ENCODE results near the gene UBE2Q1. TPM values are rescaled to one million over a fixed set of nuclear protein-coding genes. Genes with fewer than 3 reads are reported as not detected.

The UBE2Q1 gene
- total and polyA plus RNA-seq, 2 of the 4 experiments (the other 2 are of a cell fraction) = 20.6 to 24.7 TPM

GRCh38 chr1:154607106-154607608 lies 48.7 kb upstream of the UBE2Q1 start:
- H4K20me1 ChIP-seq (ENCODE audit: insufficient read depth, low read length) = peaks cover 60% of the 10 kb centered on the region

More at GRCh38 chr1:154607106-154607608, 48.7 kb upstream of the UBE2Q1 start:
- peaks cover 46 to 80% of the 10 kb centered on the region in 2 experiments for H3K79me1 ChIP-seq (ENCODE audit: low read depth in 1 of 2, low read length in 2 of 2)
- intact Hi-C loops (cut with micrococcal nuclease) (loop anchor here (5.0 kb wide), 1 partner anchor 270 kb away; no protein-coding TSS in a partner anchor), dilution Hi-C loops (cut with HindIII; ENCODE audit: low sequenced_read_pairs, unreplicated experiment) (no loop called here), in situ Hi-C loops (cut with MboI; ENCODE audit: low sequenced_read_pairs) (no loop called here)
- H2AK5ac ChIP-seq (ENCODE audit: low read depth, low read length) = peak overlapping the region; percentile 97
- DNase-seq (peak; percentile 79), ATAC-seq (ENCODE audit: low read depth) (peak; percentile 32)
- H2AFZ ChIP-seq (replicated peaks; ENCODE audit: low read length, poor library complexity) = peak overlapping the region; percentile 87
- H2BK20ac ChIP-seq (ENCODE audit: low read depth, low read length) = no peak overlapping the region
- H2BK5ac ChIP-seq (ENCODE audit: low read depth, low read length, poor library complexity, severe bottlenecking) = peak overlapping the region; percentile 93
- H3K4me2 ChIP-seq (ENCODE audit: low read depth, low read length) = peak overlapping the region; percentile 70
- peaks cover 4% of the 10 kb centered on the region for H3K4me1 ChIP-seq (ENCODE audit: control insufficient read depth, insufficient read depth, low read length)
- H3K27ac ChIP-seq (ENCODE audit: insufficient read depth, low read length) = peak overlapping the region; percentile 97
- H3K9me1 ChIP-seq (ENCODE audit: insufficient read depth, low read length) = peaks cover 25% of the 10 kb centered on the region
- H4K91ac ChIP-seq (ENCODE audit: insufficient read depth, low read depth, low read length) = peak overlapping the region; percentile 94; the same call in 1 of the 2 replicates
- peak overlapping the region; percentile 92; the same call in 1 of the 2 replicates for H3K56ac ChIP-seq (ENCODE audit: extremely low read depth, insufficient read depth, low read length)
- no peak overlapping the region for H2BK120ac ChIP-seq (ENCODE audit: low read depth, low read length)
- H2AK9ac ChIP-seq (replicated peaks; ENCODE audit: low read depth, low read length, poor library complexity) = peak overlapping the region; percentile 99
- peak overlapping the region; percentile 87 for H4K5ac ChIP-seq (ENCODE audit: low read depth, low read length)
- no peaks in the 10 kb centered on the region for H3K9me3 ChIP-seq (ENCODE audit: control insufficient read depth, insufficient read depth, low read length)
- peak overlapping the region; percentile 99 for H3K4ac ChIP-seq (ENCODE audit: low read depth, low read length)
- peak overlapping the region; percentile 92 for H3K18ac ChIP-seq (ENCODE audit: low read depth, low read length)
- TF ChIP-seq BHLHE40 (IDR thresholded peaks at IDR 0.05; ENCODE audit: low read depth, low read length) (peak; percentile 40; the same call in 1 of the 2 replicates), USF2 (IDR thresholded peaks at IDR 0.05; ENCODE audit: low read depth, low read length) (no peak), CEBPB (IDR thresholded peaks at IDR 0.05; ENCODE audit: low read depth, low read length) (no peak), MXI1 (IDR thresholded peaks at IDR 0.05; ENCODE audit: borderline replicate concordance, low read depth, low read length) (0 out of 2 replicates have a peak, but pooled peaks have one; percentile 21), FOS (IDR thresholded peaks at IDR 0.05; ENCODE audit: low read depth, low read length) (0 out of 2 replicates have a peak, but pooled peaks have one; percentile 17)
- BruUV-seq (replicated peaks) = TSS peak; percentile 37
- H3K9ac ChIP-seq (ENCODE audit: low read depth, low read length) = peak overlapping the region; percentile 99
- ChIA-PET POLR2A (ENCODE audit: unreplicated experiment) (no interaction called here), CTCF (interaction anchor here (0.6 kb wide), 1 partner anchor 468 kb away, joined by 4 read pairs; no protein-coding TSS in a partner anchor)
- peak overlapping the region; percentile 100 for H3K23ac ChIP-seq (ENCODE audit: low read depth, low read length)
- WGBS, 2 experiments (ENCODE audit: extremely low coverage in 2 of 2, insufficient read length in 1 of 2) = no CpG with 5 or more reads among the region's 11 CpGs
- H3K27me3 ChIP-seq (ENCODE audit: control insufficient read depth, insufficient read depth, low read length) = no peaks in the 10 kb centered on the region
- peak overlapping the region; percentile 98 for H3K14ac ChIP-seq (replicated peaks; ENCODE audit: low read depth, low read length)
- H4K8ac ChIP-seq (ENCODE audit: low read depth in 2 of 2, low read length in 2 of 2) = peak overlapping the region; percentile 83 to 95; a peak in 3 of 4 replicates
- H3K36me3 ChIP-seq (ENCODE audit: control insufficient read depth, insufficient read depth, low read length) = peaks cover 6% of the 10 kb centered on the region
- peak overlapping the region; percentile 42; the same call in 2 of the 3 replicates for H2BK15ac ChIP-seq (ENCODE audit: low read depth, low read length)
- H3K4me3 ChIP-seq (ENCODE audit: insufficient read depth, low read depth, low read length) = peak overlapping the region; percentile 78

All from IMR-90 (cell line).